Stimulated activated CD8-positive, alpha-beta memory T cell treated with anti-CD3 and anti-CD28 coated beads, Interleukin-7, amount 100 ng/mL, for 48 hours (primary cell): Measurements from ENCODE around the gene ACAT2.
A peak's percentile ranks its signal among the peaks of the same experiment; 100 is the strongest.
"Not testable (repeated sequence)": the region's sequence is repeated elsewhere in the genome, so short reads cannot be mapped to it uniquely, and the experiment has no call there.

Experiments
- DNase-seq, 2 donors: peaks; one replicate each; pipeline ENCODE4 v3.0.0-alpha.2; 2020; ENCODE audit warnings: low read depth in 1 of 2; ENCODE audit errors: extremely low read depth in 1 of 2

Gene ACAT2

GRCh38 chr6:159807150-159807858, 45.5 kb downstream of the ACAT2 start:
- no peak for DNase-seq

GRCh38 chr6:159808647-159809046, 46.8 kb downstream of the ACAT2 start:
- DNase-seq, result no peak

GRCh38 chr6:159809149-159809548, 47.3 kb downstream of the ACAT2 start:
- no peak for DNase-seq

- DNase-seq, result no peak
These were observed 51.9 kb downstream of the ACAT2 start for GRCh38 chr6:159813781-159814180.

- no peak for DNase-seq
These were observed 53.6 kb downstream of the ACAT2 start for GRCh38 chr6:159815410-159815809.

GRCh38 chr6:159816775-159817174, 54.9 kb downstream of the ACAT2 start:
- DNase-seq, result not testable (repeated sequence)

GRCh38 chr6:159817951-159818739, 56.3 kb downstream of the ACAT2 start:
- no peak for DNase-seq

- DNase-seq, result no peak
These were observed 57.3 kb downstream of the ACAT2 start for GRCh38 chr6:159819098-159819497.

GRCh38 chr6:159819932-159820640, 58.2 kb downstream of the ACAT2 start:
- DNase-seq, result peak in 1 of 2 donors; percentile 3

GRCh38 chr6:159821122-159821521, 59.3 kb downstream of the ACAT2 start:
- no peak for DNase-seq

GRCh38 chr6:159821726-159822125, 59.9 kb downstream of the ACAT2 start:
- DNase-seq, result no peak

GRCh38 chr6:159823953-159824352, 62.1 kb downstream of the ACAT2 start:
- DNase-seq, result no peak

GRCh38 chr6:159824690-159825089, 62.8 kb downstream of the ACAT2 start:
- DNase-seq, result not testable (repeated sequence)

GRCh38 chr6:159826004-159826403, 64.2 kb downstream of the ACAT2 start:
- no peak for DNase-seq

- no peak for DNase-seq
These were observed 65.3 kb downstream of the ACAT2 start for GRCh38 chr6:159826968-159827647.

GRCh38 chr6:159828074-159828473, 66.2 kb downstream of the ACAT2 start:
- no peak for DNase-seq
